ENCODE measurements around the gene FABP7. TPM values are rescaled to one million over a fixed set of nuclear protein-coding genes. Genes with fewer than 3 reads are reported as not detected.

Gene FABP7

DNA sequence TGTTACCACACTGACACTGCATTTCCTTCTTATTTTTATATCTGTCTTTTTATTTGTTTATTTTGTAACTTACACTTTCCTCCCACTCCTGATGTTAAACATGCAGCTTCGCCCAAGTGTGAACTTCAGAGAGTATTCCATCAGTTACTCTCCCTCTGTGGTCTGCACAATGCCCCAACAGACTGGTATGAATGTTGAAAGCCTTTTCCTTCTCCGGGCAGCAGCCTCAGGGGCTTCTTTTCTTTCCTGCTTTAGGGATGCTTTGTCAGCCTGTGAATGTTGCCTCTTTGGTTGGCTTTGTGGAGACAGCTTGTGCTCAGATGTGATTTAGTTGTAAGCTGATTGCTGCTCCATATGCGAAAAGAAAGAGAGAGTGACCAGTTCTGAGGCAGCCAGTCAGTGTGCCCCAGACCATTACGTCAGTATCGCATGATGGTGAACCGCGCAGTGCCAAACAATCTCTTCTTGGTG, 53.5 kb downstream of the FABP7 start:
- Histone ChIP-seq H3K9me3 (replicated peaks in 1 of 2; ENCODE audit: control insufficient read depth in 2 of 2, insufficient read depth in 1 of 2, low read depth in 1 of 2, low read length in 2 of 2) (no peaks in the 10 kb centered on the region), H3K9ac (ENCODE audit: low read depth, low read length, poor library complexity) (no peak overlapping the region), H2AFZ (ENCODE audit: low read length) (peak overlapping the region; percentile 77), H3K4me1 (ENCODE audit: control insufficient read depth in 2 of 2, insufficient read depth in 1 of 2, low read depth in 1 of 2, low read length in 2 of 2) (peaks cover 0 to 6% of the 10 kb centered on the region in 2 donors), H2BK12ac (ENCODE audit: low read length) (no peak overlapping the region), H3K14ac (ENCODE audit: low read length) (no peak overlapping the region), H3K27ac (replicated peaks; ENCODE audit: low read length) (peak overlapping the region; percentile 66), H3K4me2 (ENCODE audit: insufficient read depth, low read length, poor library complexity, severe bottlenecking) (no peak overlapping the region), H4K8ac (ENCODE audit: low read depth, low read length) (no peak overlapping the region), H3K27me3 (ENCODE audit: control insufficient read depth in 3 of 3, insufficient read depth in 3 of 3, low read depth in 1 of 3, low read length in 3 of 3) (no peaks in the 10 kb centered on the region), H3K23ac (ENCODE audit: low read depth, low read length, poor library complexity) (no peak overlapping the region), H4K91ac (ENCODE audit: low read depth, low read length, poor library complexity) (no peak overlapping the region), H3K18ac (ENCODE audit: low read length) (no peak overlapping the region), H2BK120ac (ENCODE audit: low read depth, low read length) (no peak overlapping the region), H2BK5ac (ENCODE audit: low read length) (no peak overlapping the region), H3K79me1 (ENCODE audit: low read depth, low read length) (no peaks in the 10 kb centered on the region), H2AK5ac (ENCODE audit: low read depth, low read length) (no peak overlapping the region), H2BK15ac (ENCODE audit: low read length) (no peak overlapping the region), H3K4ac (ENCODE audit: low read length) (no peak overlapping the region), H3K4me3 (ENCODE audit: low read length in 2 of 2) (peak overlapping the region in 1 of 2 donors; percentile 68), H3K36me3 (replicated peaks in 1 of 2; ENCODE audit: control insufficient read depth in 2 of 2, insufficient read depth in 2 of 2, low read length in 2 of 2) (no peaks in the 10 kb centered on the region)
- DNase-seq (ENCODE audit: low spot score) = peak; percentile 58
- whole genome bisulfite sequencing, 2 donors (ENCODE audit: extremely low coverage in 2 of 2, insufficient read length in 2 of 2, insufficient replicate concordance in 1 of 2) = no CpG with 5 or more reads among the region's 7 CpGs

Small RNA genes within 50 kb of the gene (small RNA-seq; reads per million reads assigned to genes)
- gene RN7SL564P (ENCODE audit: insufficient read depth) = not detected

Measured in neuronal stem cell (in vitro differentiated cells).